ENCODE results near the gene LASP1. TPM values are rescaled to one million over a fixed set of nuclear protein-coding genes. Genes with fewer than 3 reads are reported as not detected.

LASP1 gene
- polyA plus RNA-seq, 1 of the 3 experiments (the other 2 are of a cell fraction), result 102 TPM

DNA sequence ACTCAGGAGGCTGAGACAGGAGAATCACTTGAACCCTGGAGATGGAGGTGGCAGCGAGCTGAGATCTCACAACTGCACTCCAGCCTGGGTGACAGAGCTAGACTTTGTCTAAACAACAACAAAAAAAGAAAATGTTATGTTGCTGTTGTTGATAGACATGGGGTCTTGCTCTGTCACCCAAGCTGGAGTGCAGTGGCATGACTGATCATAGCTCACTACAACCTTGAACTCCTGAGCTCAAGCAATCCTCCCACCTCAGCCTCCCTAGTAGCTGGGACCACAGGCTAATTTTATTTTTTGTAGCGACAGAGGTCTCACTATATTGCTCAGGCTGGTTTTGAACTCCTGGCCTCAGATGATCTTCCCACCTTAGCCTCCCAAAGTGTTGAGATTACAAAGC is 77.3 kb downstream of the LASP1 start:
- H3K9me2 ChIP-seq, result no peaks in the 10 kb centered on the region
- H3K4me2 ChIP-seq, result no peak overlapping the region
- TF ChIP-seq EP300 (IDR thresholded peaks at IDR 0.05; ENCODE audit: borderline replicate concordance in 1 of 2, low read depth in 1 of 2, low read length in 1 of 2) (no peak), RCOR1 (IDR thresholded peaks at IDR 0.05; ENCODE audit: low read length) (no peak), FOXJ3 (CRISPR knock-in tag; IDR thresholded peaks at IDR 0.05) (no peak), YY1 (IDR thresholded peaks at IDR 0.05; ENCODE audit: low read depth) (no peak), GABPA (IDR thresholded peaks at IDR 0.05; ENCODE audit: low read depth) (no peak), RAD21 (IDR thresholded peaks at IDR 0.05; ENCODE audit: low read length) (no peak), RFX5 (IDR thresholded peaks at IDR 0.05; ENCODE audit: low read length) (no peak), MXI1 (IDR thresholded peaks at IDR 0.05; ENCODE audit: low read depth, low read length) (no peak), TEAD4 (IDR thresholded peaks at IDR 0.05; ENCODE audit: borderline replicate concordance, insufficient read depth) (no peak), GATA2 (CRISPR knock-in tag; IDR thresholded peaks at IDR 0.05) (no peak), SIN3A (IDR thresholded peaks at IDR 0.05; ENCODE audit: borderline replicate concordance, low read depth, low read length) (no peak), POLR2AphosphoS5 (IDR thresholded peaks at IDR 0.05; ENCODE audit: low read depth, low read length) (no peak), NFIC (IDR thresholded peaks at IDR 0.05; ENCODE audit: borderline replicate concordance) (no peak)
- TF ChIP-seq, protein P1, sequence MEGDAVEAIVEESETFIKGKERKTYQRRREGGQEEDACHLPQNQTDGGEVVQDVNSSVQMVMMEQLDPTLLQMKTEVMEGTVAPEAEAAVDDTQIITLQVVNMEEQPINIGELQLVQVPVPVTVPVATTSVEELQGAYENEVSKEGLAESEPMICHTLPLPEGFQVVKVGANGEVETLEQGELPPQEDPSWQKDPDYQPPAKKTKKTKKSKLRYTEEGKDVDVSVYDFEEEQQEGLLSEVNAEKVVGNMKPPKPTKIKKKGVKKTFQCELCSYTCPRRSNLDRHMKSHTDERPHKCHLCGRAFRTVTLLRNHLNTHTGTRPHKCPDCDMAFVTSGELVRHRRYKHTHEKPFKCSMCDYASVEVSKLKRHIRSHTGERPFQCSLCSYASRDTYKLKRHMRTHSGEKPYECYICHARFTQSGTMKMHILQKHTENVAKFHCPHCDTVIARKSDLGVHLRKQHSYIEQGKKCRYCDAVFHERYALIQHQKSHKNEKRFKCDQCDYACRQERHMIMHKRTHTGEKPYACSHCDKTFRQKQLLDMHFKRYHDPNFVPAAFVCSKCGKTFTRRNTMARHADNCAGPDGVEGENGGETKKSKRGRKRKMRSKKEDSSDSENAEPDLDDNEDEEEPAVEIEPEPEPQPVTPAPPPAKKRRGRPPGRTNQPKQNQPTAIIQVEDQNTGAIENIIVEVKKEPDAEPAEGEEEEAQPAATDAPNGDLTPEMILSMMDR (IDR thresholded peaks at IDR 0.05), result no peak
- TF ChIP-seq, protein P2, sequence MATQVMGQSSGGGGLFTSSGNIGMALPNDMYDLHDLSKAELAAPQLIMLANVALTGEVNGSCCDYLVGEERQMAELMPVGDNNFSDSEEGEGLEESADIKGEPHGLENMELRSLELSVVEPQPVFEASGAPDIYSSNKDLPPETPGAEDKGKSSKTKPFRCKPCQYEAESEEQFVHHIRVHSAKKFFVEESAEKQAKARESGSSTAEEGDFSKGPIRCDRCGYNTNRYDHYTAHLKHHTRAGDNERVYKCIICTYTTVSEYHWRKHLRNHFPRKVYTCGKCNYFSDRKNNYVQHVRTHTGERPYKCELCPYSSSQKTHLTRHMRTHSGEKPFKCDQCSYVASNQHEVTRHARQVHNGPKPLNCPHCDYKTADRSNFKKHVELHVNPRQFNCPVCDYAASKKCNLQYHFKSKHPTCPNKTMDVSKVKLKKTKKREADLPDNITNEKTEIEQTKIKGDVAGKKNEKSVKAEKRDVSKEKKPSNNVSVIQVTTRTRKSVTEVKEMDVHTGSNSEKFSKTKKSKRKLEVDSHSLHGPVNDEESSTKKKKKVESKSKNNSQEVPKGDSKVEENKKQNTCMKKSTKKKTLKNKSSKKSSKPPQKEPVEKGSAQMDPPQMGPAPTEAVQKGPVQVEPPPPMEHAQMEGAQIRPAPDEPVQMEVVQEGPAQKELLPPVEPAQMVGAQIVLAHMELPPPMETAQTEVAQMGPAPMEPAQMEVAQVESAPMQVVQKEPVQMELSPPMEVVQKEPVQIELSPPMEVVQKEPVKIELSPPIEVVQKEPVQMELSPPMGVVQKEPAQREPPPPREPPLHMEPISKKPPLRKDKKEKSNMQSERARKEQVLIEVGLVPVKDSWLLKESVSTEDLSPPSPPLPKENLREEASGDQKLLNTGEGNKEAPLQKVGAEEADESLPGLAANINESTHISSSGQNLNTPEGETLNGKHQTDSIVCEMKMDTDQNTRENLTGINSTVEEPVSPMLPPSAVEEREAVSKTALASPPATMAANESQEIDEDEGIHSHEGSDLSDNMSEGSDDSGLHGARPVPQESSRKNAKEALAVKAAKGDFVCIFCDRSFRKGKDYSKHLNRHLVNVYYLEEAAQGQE (IDR thresholded peaks at IDR 0.05; ENCODE audit: low read depth, low read length), result no peak
- TF ChIP-seq, protein P3, sequence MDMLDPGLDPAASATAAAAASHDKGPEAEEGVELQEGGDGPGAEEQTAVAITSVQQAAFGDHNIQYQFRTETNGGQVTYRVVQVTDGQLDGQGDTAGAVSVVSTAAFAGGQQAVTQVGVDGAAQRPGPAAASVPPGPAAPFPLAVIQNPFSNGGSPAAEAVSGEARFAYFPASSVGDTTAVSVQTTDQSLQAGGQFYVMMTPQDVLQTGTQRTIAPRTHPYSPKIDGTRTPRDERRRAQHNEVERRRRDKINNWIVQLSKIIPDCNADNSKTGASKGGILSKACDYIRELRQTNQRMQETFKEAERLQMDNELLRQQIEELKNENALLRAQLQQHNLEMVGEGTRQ (IDR thresholded peaks at IDR 0.05; ENCODE audit: borderline replicate concordance, low read depth, low read length), result no peak
- TF ChIP-seq, protein P4, sequence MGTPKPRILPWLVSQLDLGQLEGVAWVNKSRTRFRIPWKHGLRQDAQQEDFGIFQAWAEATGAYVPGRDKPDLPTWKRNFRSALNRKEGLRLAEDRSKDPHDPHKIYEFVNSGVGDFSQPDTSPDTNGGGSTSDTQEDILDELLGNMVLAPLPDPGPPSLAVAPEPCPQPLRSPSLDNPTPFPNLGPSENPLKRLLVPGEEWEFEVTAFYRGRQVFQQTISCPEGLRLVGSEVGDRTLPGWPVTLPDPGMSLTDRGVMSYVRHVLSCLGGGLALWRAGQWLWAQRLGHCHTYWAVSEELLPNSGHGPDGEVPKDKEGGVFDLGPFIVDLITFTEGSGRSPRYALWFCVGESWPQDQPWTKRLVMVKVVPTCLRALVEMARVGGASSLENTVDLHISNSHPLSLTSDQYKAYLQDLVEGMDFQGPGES (IDR thresholded peaks at IDR 0.05; ENCODE audit: low read depth, low read length), result no peak
- TF ChIP-seq, protein P5, sequence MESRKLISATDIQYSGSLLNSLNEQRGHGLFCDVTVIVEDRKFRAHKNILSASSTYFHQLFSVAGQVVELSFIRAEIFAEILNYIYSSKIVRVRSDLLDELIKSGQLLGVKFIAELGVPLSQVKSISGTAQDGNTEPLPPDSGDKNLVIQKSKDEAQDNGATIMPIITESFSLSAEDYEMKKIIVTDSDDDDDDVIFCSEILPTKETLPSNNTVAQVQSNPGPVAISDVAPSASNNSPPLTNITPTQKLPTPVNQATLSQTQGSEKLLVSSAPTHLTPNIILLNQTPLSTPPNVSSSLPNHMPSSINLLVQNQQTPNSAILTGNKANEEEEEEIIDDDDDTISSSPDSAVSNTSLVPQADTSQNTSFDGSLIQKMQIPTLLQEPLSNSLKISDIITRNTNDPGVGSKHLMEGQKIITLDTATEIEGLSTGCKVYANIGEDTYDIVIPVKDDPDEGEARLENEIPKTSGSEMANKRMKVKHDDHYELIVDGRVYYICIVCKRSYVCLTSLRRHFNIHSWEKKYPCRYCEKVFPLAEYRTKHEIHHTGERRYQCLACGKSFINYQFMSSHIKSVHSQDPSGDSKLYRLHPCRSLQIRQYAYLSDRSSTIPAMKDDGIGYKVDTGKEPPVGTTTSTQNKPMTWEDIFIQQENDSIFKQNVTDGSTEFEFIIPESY (IDR thresholded peaks at IDR 0.05; ENCODE audit: borderline replicate concordance, low read depth), result no peak
- TF ChIP-seq, protein P6, sequence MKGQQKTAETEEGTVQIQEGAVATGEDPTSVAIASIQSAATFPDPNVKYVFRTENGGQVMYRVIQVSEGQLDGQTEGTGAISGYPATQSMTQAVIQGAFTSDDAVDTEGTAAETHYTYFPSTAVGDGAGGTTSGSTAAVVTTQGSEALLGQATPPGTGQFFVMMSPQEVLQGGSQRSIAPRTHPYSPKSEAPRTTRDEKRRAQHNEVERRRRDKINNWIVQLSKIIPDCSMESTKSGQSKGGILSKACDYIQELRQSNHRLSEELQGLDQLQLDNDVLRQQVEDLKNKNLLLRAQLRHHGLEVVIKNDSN (IDR thresholded peaks at IDR 0.05; ENCODE audit: borderline replicate concordance, low read depth), result no peak
- TF ChIP-seq, protein P7, sequence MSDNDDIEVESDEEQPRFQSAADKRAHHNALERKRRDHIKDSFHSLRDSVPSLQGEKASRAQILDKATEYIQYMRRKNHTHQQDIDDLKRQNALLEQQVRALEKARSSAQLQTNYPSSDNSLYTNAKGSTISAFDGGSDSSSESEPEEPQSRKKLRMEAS (IDR thresholded peaks at IDR 0.05; ENCODE audit: low read depth), result no peak
- ChIA-PET POLR2A (no interaction called here), CTCF (no interaction called here)
- H3K4me3 ChIP-seq (ENCODE audit: low read depth in 2 of 2, low read length in 1 of 2), result no peak overlapping the region
- H3K9me3 ChIP-seq, result no peaks in the 10 kb centered on the region
- 38% methylated on average over 2 of the region's 2 CpGs for WGBS (ENCODE audit: low lambda C conversion rate)
- H3K27me3 ChIP-seq (ENCODE audit: insufficient read depth), result no peaks in the 10 kb centered on the region
- H2AFZ ChIP-seq (ENCODE audit: low read depth), result no peak overlapping the region
- H3K9ac ChIP-seq, result no peak overlapping the region
- H3K79me2 ChIP-seq (ENCODE audit: insufficient read depth), result no peaks in the 10 kb centered on the region
- peaks cover 6% of the 10 kb centered on the region for H3F3A ChIP-seq (replicated peaks; ENCODE audit: insufficient read depth)
- H3K36me3 ChIP-seq (replicated peaks in 1 of 2; ENCODE audit: control insufficient read depth in 1 of 2, insufficient read depth in 2 of 2, low read length in 1 of 2), result no peaks in the 10 kb centered on the region
- no peak overlapping the region for H3K27ac ChIP-seq (ENCODE audit: low read depth in 2 of 2, low read length in 1 of 2)
- H3K4me1 ChIP-seq (ENCODE audit: control insufficient read depth in 1 of 2, insufficient read depth in 2 of 2, low read depth in 1 of 2, low read length in 1 of 2), result no peaks in the 10 kb centered on the region; a peak in 1 of 4 replicates
- no peaks in the 10 kb centered on the region for H4K20me1 ChIP-seq (ENCODE audit: insufficient read depth)
- DNase-seq, result no peak

All from SK-N-SH (cell line).